Left renal cortex interstitium (tissue), 4 donors: ENCODE data around the gene HEPACAM2. TPM values are rescaled to one million over a fixed set of nuclear protein-coding genes. Genes with fewer than 3 reads are reported as not detected.

Experiments used
- DNase-seq, 4 donors: peaks; one replicate each; pipeline ENCODE4 v3.0.0-alpha.2; 2013; ENCODE audit warnings: low read depth in 4 of 4, low spot score in 2 of 4, missing footprints in 1 of 4
- polyA plus RNA-seq, 4 donors: library from polyadenylated mRNA; unstranded; fragments of 120-200 nt; gene quantifications; one replicate each; pipeline ENCODE4 v1.2.1, GENCODE V29; 2013; ENCODE audit not compliant: insufficient read length in 4 of 4

The HEPACAM2 gene
- polyA plus RNA-seq, 4 donors = 4.9 to 7.2 (median 5.8) TPM

DNA sequence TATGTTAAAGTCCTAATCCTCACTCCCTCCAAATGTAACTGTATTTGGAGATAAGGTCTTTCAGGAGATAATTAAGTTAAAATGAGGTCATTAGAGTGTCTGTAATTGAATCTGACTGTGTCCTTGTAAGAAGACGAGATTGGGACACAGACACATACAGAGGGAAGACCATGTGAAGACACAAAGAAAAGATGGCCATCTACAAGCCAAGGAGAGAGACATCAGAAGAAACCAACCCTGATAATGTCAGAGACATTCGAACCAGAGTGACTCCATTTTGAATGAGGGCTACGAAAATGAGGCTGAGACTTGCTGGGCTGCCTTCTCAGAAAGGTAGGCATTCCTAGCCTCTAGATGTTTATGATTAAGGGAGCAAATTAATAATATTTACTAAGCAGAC, 77.5 kb downstream of the HEPACAM2 start:
- no peak for DNase-seq

DNA sequence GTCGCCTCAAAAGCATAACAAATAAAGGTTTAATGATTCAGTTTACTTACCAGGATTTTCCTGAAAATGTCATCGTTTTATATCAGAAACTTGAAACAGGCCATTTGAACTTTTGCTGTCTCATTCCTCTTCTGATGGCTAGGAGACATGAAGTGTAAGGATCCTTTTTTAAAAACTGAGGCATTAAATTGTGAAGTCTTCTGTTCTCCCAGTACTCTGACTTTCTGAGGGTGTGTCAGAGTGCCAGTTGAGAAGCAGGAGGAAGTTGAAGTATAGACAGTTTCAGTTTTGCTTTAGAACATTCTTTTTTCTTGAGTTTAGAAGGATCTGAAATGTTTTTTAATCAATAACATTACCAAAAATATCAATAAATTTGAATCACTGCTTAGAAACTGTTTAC, 78.1 kb downstream of the HEPACAM2 start, which contains the start of gene SAMD9L:
TSS of gene SAMD9L (minus strand) at position 242 of the 400 bp plus-strand sequence. CDS start 12,414 bp downstream, outside the sequence.
- DNase-seq = no peak

- no peak for DNase-seq
These were observed 78.9 kb downstream of the HEPACAM2 start for GRCh38 chr7:93147363-93147762.

- DNase-seq = no peak
These were observed 79.7 kb downstream of the HEPACAM2 start for GRCh38 chr7:93146472-93147141.

DNA sequence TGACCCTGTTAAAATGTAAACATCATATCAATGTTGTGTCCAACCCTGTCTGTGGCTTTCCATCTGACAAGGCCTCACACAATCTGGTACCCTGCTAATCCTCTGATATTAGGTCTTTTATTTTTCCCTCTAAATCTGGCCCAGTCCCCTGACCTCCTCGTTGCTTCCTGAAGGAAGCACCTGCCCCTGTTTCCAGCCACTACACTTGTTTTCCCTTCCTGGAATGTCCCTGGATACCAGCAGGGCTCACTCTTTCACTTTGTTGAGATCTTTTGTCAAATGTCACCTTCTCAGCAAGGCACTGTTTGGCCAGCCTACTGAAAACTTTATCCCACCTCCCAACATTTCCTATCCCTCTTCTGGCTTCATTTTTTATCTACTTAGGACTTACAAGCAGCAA, 80.2 kb downstream of the HEPACAM2 start:
- DNase-seq = no peak

GRCh38 chr7:93145354-93145753, 80.9 kb downstream of the HEPACAM2 start:
- no peak for DNase-seq

- no peak for DNase-seq
These were observed 84.1 kb downstream of the HEPACAM2 start for GRCh38 chr7:93142127-93142526.

GRCh38 chr7:93140582-93141191, 85.6 kb downstream of the HEPACAM2 start:
- DNase-seq = no peak

- no peak for DNase-seq
These were observed 87.7 kb downstream of the HEPACAM2 start for GRCh38 chr7:93138576-93138975.

Other genes with a start within 250 kb of the HEPACAM2 start
- gene SAMD9, start 108.5 kb downstream of the HEPACAM2 start, polyA plus RNA-seq = 1 to 10 TPM; 4.3 to 8.2 (median 5.8) TPM
- 1 to 10 TPM; 2.3 to 5.1 (median 3.4) TPM for gene SAMD9L, start 78.1 kb downstream of the HEPACAM2 start, polyA plus RNA-seq
- gene VPS50, start 5.9 kb upstream of the HEPACAM2 start, polyA plus RNA-seq = 10 to 100 TPM; 30.4 to 34.9 (median 32.5) TPM